Fibroblast of skin of left quadriceps (primary cell): Measurements from ENCODE around the gene GATA3.

Experiments used
- DNase-seq, 2 experiments: peaks; one replicate each; pipeline ENCODE4 v3.0.0-alpha.2; 2013; ENCODE audit warnings: low read depth in 2 of 2

The GATA3 gene

GRCh38 chr10:8037941-8038894 is 16.3 kb upstream of the GATA3 start:
- DNase-seq, result no peak

- no peak for DNase-seq
These were observed 15.1 kb upstream of the GATA3 start for GRCh38 chr10:8039321-8039881.

GRCh38 chr10:8040651-8041050 is 13.8 kb upstream of the GATA3 start:
- DNase-seq, result no peak

- no peak for DNase-seq
These were observed 13.1 kb upstream of the GATA3 start for GRCh38 chr10:8041284-8041991.

GRCh38 chr10:8041992-8042720 is 12.3 kb upstream of the GATA3 start:
- no peak for DNase-seq

- DNase-seq, result no peak
These were observed 11.5 kb upstream of the GATA3 start for GRCh38 chr10:8042721-8043568.

- no peak for DNase-seq
These were observed 10.8 kb upstream of the GATA3 start for GRCh38 chr10:8043569-8044306.

- no peak for DNase-seq
These were observed 10.1 kb upstream of the GATA3 start for GRCh38 chr10:8044331-8044907.

GRCh38 chr10:8044908-8045725 is 9.4 kb upstream of the GATA3 start:
- no peak for DNase-seq

- DNase-seq, result no peak
These were observed 8.6 kb upstream of the GATA3 start for GRCh38 chr10:8045726-8046494.

GRCh38 chr10:8047452-8048280 is 6.8 kb upstream of the GATA3 start:
- no peak for DNase-seq

- no peak for DNase-seq
These were observed 6.0 kb upstream of the GATA3 start for GRCh38 chr10:8048281-8049008.

GRCh38 chr10:8049045-8049864 is 5.2 kb upstream of the GATA3 start:
- DNase-seq, result no peak

GRCh38 chr10:8049865-8050555 is 4.5 kb upstream of the GATA3 start:
- DNase-seq, result no peak

- no peak for DNase-seq
These were observed 3.9 kb upstream of the GATA3 start for GRCh38 chr10:8050556-8051108.
